ENCODE measurements around the gene MYO1G. TPM values are rescaled to one million over a fixed set of nuclear protein-coding genes. Genes with fewer than 3 reads are reported as not detected.
"Not testable (repeated sequence)": the region's sequence is repeated elsewhere in the genome, so short reads cannot be mapped to it uniquely, and the experiment has no call there.

The MYO1G gene
- total and polyA plus RNA-seq, 10 of the 15 experiments (the other 5 are each of a cell fraction or from before 2014, with no cell fraction given): 1.8 to 232 (median 134) TPM

DNA sequence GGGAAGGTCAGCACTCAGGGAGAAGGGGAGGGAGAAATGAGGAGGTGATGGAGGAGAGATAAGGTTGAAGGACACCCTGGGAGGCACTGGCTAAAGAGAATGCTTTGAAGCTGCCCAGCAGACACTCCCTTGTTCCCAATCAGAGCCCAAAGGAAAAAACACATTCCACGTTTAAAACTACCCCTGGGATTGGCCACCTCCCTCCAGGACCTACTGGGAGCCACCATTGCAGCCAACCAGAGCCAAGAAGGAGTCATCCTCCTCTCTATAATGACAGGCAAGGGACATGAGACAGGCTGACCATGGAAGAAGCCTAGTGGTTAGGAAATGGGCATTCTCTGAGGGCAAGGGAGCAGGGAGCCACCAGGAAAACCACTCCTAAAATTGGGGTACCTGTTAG, 43.8 kb downstream of the MYO1G start:
- WGBS (ENCODE audit: insufficient coverage, insufficient replicate concordance, low lambda C conversion rate, missing lambda C conversion rate): 18% methylated on average over 1 of the region's 1 CpG

DNA sequence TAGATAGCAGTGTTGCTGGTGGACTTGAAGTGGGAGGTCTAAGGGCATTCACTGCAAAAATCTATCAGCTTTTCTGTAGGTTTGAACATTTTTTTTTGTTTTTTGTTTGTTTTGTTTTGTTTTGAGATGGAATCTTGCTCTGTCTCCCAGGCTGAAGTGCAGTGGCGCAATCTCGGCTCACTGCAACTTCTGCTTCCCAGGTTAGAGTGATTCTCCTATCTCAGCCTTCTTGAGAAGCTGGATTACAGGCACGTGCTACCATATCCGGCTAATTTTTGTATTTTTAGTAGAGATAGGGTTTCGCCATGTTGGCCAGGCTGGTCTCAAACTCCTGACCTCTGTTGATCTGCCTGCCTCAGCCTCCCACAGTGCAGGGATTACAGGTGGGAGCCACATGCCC, 44.3 kb downstream of the MYO1G start:
- CTCF ChIA-PET; H3K27ac ChIP-seq (ENCODE audit: control insufficient read depth, insufficient read depth); H3K4me2 ChIP-seq (ENCODE audit: control insufficient read depth, insufficient read depth); H4K20me1 ChIP-seq (ENCODE audit: control insufficient read depth, insufficient read depth); BruUV-seq (replicated peaks); ATAC-seq; H3K9me3 ChIP-seq (replicated peaks; ENCODE audit: control insufficient read depth, insufficient read depth, low read length); H3K79me2 ChIP-seq (ENCODE audit: control insufficient read depth, insufficient read depth, low read length); SMC1A ChIA-PET (ENCODE audit: uncharacterized antibody, unreplicated experiment); H3K4me3 ChIP-seq; H3K9ac ChIP-seq (ENCODE audit: control insufficient read depth, insufficient read depth, low read length); POLR2A ChIA-PET; in situ Hi-C loops (cut with MboI); RAD21 ChIA-PET (ENCODE audit: unreplicated experiment); H2AFZ ChIP-seq (ENCODE audit: control insufficient read depth, low read depth, low read length); H3K27me3 ChIP-seq (replicated peaks in 1 of 2; ENCODE audit: control insufficient read depth in 2 of 2, insufficient read depth in 2 of 2, low read length in 1 of 2); H3K36me3 ChIP-seq (ENCODE audit: control insufficient read depth in 2 of 2, insufficient read depth in 2 of 2, low read length in 1 of 2); H3K4me1 ChIP-seq (ENCODE audit: control insufficient read depth, insufficient read depth, low read length); DNase-seq (ENCODE audit: low read depth, low spot score); intact Hi-C loops (cut with micrococcal nuclease; ENCODE audit: unreplicated experiment); FAIRE-seq: not testable (repeated sequence)
- 81% methylated on average over 5 of the region's 5 CpGs for WGBS (ENCODE audit: insufficient coverage, insufficient replicate concordance, low lambda C conversion rate, missing lambda C conversion rate)

More for the DNA sequence above, 43.8 kb downstream of the MYO1G start:
- no peaks in the 10 kb centered on the region for H3K79me2 ChIP-seq (ENCODE audit: control insufficient read depth, insufficient read depth, low read length)
- no peaks in the 10 kb centered on the region for H3K4me1 ChIP-seq (ENCODE audit: control insufficient read depth, insufficient read depth, low read length)
- no peak overlapping the region for H3K4me3 ChIP-seq
- CTCF ChIA-PET: no interaction called here
- BruUV-seq (replicated peaks): no TSS peak
- in situ Hi-C loops (cut with MboI) (no loop called here), intact Hi-C loops (cut with micrococcal nuclease; ENCODE audit: unreplicated experiment) (no loop called here)
- POLR2A ChIA-PET: interaction anchor here (0.6 kb wide), 1 partner anchor 11 kb away, joined by 4 read pairs; no protein-coding TSS in a partner anchor
- H3K27ac ChIP-seq (ENCODE audit: control insufficient read depth, insufficient read depth): no peak overlapping the region
- FAIRE-seq (no peak), DNase-seq (ENCODE audit: low read depth, low spot score) (no peak), ATAC-seq (no peak)
- H3K9me3 ChIP-seq (replicated peaks; ENCODE audit: control insufficient read depth, insufficient read depth, low read length): no peaks in the 10 kb centered on the region
- no peaks in the 10 kb centered on the region for H3K27me3 ChIP-seq (replicated peaks in 1 of 2; ENCODE audit: control insufficient read depth in 2 of 2, insufficient read depth in 2 of 2, low read length in 1 of 2)
- no peaks in the 10 kb centered on the region for H4K20me1 ChIP-seq (ENCODE audit: control insufficient read depth, insufficient read depth)
- H3K9ac ChIP-seq (ENCODE audit: control insufficient read depth, insufficient read depth, low read length): no peak overlapping the region
- no peak overlapping the region for H2AFZ ChIP-seq (ENCODE audit: control insufficient read depth, low read depth, low read length)
- RAD21 ChIA-PET (ENCODE audit: unreplicated experiment): no interaction called here
- no peaks in the 10 kb centered on the region for H3K36me3 ChIP-seq (ENCODE audit: control insufficient read depth in 2 of 2, insufficient read depth in 2 of 2, low read length in 1 of 2)
- TF ChIP-seq, protein P1, sequence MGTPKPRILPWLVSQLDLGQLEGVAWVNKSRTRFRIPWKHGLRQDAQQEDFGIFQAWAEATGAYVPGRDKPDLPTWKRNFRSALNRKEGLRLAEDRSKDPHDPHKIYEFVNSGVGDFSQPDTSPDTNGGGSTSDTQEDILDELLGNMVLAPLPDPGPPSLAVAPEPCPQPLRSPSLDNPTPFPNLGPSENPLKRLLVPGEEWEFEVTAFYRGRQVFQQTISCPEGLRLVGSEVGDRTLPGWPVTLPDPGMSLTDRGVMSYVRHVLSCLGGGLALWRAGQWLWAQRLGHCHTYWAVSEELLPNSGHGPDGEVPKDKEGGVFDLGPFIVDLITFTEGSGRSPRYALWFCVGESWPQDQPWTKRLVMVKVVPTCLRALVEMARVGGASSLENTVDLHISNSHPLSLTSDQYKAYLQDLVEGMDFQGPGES (IDR thresholded peaks at IDR 0.05): no peak
- TF ChIP-seq, protein P2, sequence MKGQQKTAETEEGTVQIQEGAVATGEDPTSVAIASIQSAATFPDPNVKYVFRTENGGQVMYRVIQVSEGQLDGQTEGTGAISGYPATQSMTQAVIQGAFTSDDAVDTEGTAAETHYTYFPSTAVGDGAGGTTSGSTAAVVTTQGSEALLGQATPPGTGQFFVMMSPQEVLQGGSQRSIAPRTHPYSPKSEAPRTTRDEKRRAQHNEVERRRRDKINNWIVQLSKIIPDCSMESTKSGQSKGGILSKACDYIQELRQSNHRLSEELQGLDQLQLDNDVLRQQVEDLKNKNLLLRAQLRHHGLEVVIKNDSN (IDR thresholded peaks at IDR 0.05; ENCODE audit: borderline replicate concordance, extremely low read length, insufficient read depth, low read depth, low read length): no peak
- TF ChIP-seq, protein P3, sequence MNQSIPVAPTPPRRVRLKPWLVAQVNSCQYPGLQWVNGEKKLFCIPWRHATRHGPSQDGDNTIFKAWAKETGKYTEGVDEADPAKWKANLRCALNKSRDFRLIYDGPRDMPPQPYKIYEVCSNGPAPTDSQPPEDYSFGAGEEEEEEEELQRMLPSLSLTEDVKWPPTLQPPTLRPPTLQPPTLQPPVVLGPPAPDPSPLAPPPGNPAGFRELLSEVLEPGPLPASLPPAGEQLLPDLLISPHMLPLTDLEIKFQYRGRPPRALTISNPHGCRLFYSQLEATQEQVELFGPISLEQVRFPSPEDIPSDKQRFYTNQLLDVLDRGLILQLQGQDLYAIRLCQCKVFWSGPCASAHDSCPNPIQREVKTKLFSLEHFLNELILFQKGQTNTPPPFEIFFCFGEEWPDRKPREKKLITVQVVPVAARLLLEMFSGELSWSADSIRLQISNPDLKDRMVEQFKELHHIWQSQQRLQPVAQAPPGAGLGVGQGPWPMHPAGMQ (IDR thresholded peaks at IDR 0.05; ENCODE audit: borderline replicate concordance): no peak
- TF ChIP-seq EGR1 (IDR thresholded peaks at IDR 0.05; ENCODE audit: borderline replicate concordance in 1 of 2, low read depth in 2 of 2, low read length in 2 of 2) (no peak), SP1 (IDR thresholded peaks at IDR 0.05; ENCODE audit: low read depth, low read length) (no peak), MAX (IDR thresholded peaks at IDR 0.05; ENCODE audit: low read depth, low read length) (no peak)
- H3K4me2 ChIP-seq (ENCODE audit: control insufficient read depth, insufficient read depth): no peak overlapping the region
- SMC1A ChIA-PET (ENCODE audit: uncharacterized antibody, unreplicated experiment): no interaction called here

Data from GM12878 (cell line).